Measurements from ENCODE around the gene PKNOX1. TPM values are rescaled to one million over a fixed set of nuclear protein-coding genes. Genes with fewer than 3 reads are reported as not detected.
A peak's percentile ranks its signal among the peaks of the same experiment; 100 is the strongest.

The PKNOX1 gene
- total and polyA plus RNA-seq, 2 donors (not counting 1 experiment from before 2014, with no cell fraction given) = 12.2 to 43.8 TPM

DNA sequence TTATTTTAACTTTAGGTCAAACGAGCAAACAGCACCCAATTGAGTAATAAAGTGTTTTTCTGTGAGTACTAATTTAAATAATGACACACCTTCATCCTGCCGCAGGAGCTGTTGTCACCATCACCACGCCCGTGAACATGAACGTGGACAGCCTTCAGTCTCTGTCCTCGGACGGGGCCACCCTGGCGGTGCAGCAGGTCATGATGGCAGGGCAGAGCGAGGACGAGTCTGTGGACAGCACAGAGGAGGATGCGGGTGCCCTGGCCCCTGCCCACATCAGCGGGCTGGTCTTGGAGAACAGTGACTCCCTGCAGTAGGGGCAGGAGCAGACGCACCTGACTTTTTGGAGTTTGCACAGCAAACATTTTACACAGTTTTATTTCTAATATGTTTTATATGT lies 55.4 kb downstream of the PKNOX1 start:
- H3K4me2 ChIP-seq (ENCODE audit: extremely low read depth, insufficient read depth, low read length) = no peak overlapping the region
- H3K9me3 ChIP-seq (ENCODE audit: control insufficient read depth, insufficient read depth, low read depth, low read length) = no peaks in the 10 kb centered on the region
- H3K27ac ChIP-seq (ENCODE audit: insufficient read depth, low read length) = no peak overlapping the region
- no peak for DNase-seq (ENCODE audit: low read depth in 2 of 2)
- no peak overlapping the region for H2AFZ ChIP-seq (ENCODE audit: low read length)
- peaks cover 11% of the 10 kb centered on the region for H3K36me3 ChIP-seq (ENCODE audit: control insufficient read depth, insufficient read depth, low read length)
- no peaks in the 10 kb centered on the region for H3K4me1 ChIP-seq (ENCODE audit: control insufficient read depth, extremely low read depth, insufficient read depth, low read length)
- TF ChIP-seq, protein P1, sequence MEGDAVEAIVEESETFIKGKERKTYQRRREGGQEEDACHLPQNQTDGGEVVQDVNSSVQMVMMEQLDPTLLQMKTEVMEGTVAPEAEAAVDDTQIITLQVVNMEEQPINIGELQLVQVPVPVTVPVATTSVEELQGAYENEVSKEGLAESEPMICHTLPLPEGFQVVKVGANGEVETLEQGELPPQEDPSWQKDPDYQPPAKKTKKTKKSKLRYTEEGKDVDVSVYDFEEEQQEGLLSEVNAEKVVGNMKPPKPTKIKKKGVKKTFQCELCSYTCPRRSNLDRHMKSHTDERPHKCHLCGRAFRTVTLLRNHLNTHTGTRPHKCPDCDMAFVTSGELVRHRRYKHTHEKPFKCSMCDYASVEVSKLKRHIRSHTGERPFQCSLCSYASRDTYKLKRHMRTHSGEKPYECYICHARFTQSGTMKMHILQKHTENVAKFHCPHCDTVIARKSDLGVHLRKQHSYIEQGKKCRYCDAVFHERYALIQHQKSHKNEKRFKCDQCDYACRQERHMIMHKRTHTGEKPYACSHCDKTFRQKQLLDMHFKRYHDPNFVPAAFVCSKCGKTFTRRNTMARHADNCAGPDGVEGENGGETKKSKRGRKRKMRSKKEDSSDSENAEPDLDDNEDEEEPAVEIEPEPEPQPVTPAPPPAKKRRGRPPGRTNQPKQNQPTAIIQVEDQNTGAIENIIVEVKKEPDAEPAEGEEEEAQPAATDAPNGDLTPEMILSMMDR (conservative IDR thresholded peaks at IDR 0.05 in 1 of 2, IDR thresholded peaks at IDR 0.05 in 1 of 2; ENCODE audit: low read depth in 1 of 2, low read length in 2 of 2) = no peak
- TF ChIP-seq EZH2 (IDR thresholded peaks at IDR 0.05; ENCODE audit: low read length, missing control alignments) = no peak
- H3K27me3 ChIP-seq (ENCODE audit: control insufficient read depth, insufficient read depth, low read length) = no peaks in the 10 kb centered on the region
- no peak overlapping the region for H3K9ac ChIP-seq (ENCODE audit: insufficient read depth, low read length)
- no peak overlapping the region for H3K4me3 ChIP-seq (replicated peaks in 1 of 4; ENCODE audit: control extremely low read depth in 1 of 4, insufficient read depth in 1 of 4, low read depth in 3 of 4, low read length in 4 of 4)
- H4K20me1 ChIP-seq (ENCODE audit: control insufficient read depth, extremely low read depth, insufficient read depth, low read length) = no peaks in the 10 kb centered on the region
- H3K79me2 ChIP-seq (ENCODE audit: control insufficient read depth, insufficient read depth, low read length) = no peaks in the 10 kb centered on the region

DNA sequence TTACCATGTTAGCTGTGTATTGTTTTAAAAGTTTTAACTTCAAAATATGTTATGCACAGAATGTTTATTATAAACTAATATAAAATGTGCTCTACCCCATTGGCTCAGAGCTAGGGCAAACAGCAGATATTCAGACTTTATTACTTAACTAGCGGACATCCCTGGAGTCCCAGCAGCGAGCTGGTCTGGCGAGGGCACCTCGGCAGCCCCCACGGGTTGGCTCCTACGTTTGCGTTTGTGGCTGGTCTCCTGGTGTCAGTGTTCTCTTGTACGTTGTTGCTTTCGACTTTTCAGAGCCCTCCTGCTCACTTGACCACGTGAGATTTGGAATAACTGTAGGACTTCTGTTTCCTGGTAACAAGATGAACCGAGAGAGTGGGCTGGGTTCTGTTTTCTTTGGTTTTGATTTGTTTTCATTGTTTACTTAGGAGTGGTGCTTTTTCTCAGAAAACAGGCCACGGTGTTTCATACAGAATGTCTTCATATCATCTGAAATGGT lies 56.8 kb downstream of the PKNOX1 start:
- DNase-seq (ENCODE audit: low read depth in 2 of 2) = no peak
- H3K4me2 ChIP-seq (ENCODE audit: extremely low read depth, insufficient read depth, low read length) = no peak overlapping the region
- TF ChIP-seq EZH2 (IDR thresholded peaks at IDR 0.05; ENCODE audit: low read length, missing control alignments) = no peak
- TF ChIP-seq, protein P1 (conservative IDR thresholded peaks at IDR 0.05 in 1 of 2, IDR thresholded peaks at IDR 0.05 in 1 of 2; ENCODE audit: low read depth in 1 of 2, low read length in 2 of 2) = no peak

DNA sequence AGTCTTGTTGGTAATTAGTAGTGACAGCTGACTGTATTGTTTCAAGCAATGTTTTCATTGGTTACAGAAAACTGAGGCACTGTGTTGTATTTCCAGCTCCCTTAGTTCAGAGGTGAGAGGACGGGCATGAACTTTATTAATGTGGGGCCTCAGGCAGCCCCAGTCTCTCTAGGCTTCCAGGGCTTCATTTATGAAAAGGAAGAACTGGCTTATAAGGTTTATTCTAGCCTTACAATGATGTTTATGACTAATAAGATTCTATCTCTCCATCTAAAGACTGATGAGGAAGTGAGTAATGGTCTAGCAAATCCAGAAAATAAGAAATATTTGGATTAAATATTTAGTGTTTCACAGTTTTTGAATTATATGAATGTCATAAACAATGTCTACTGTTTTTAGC lies 59.7 kb downstream of the PKNOX1 start:
- no peak overlapping the region for H3K4me3 ChIP-seq (replicated peaks in 1 of 4; ENCODE audit: control extremely low read depth in 1 of 4, insufficient read depth in 1 of 4, low read depth in 3 of 4, low read length in 4 of 4)
- TF ChIP-seq EZH2 (IDR thresholded peaks at IDR 0.05; ENCODE audit: low read length, missing control alignments) = no peak
- TF ChIP-seq, protein P1 (conservative IDR thresholded peaks at IDR 0.05 in 1 of 2, IDR thresholded peaks at IDR 0.05 in 1 of 2; ENCODE audit: low read depth in 1 of 2, low read length in 2 of 2) = no peak
- no peaks in the 10 kb centered on the region for H3K27me3 ChIP-seq (ENCODE audit: control insufficient read depth, insufficient read depth, low read length)
- H3K36me3 ChIP-seq (ENCODE audit: control insufficient read depth, insufficient read depth, low read length) = peaks cover 2% of the 10 kb centered on the region
- H2AFZ ChIP-seq (ENCODE audit: low read length) = no peak overlapping the region
- no peaks in the 10 kb centered on the region for H3K4me1 ChIP-seq (ENCODE audit: control insufficient read depth, extremely low read depth, insufficient read depth, low read length)
- peak in 1 of 2 donors; percentile 16 for DNase-seq (ENCODE audit: low read depth in 2 of 2)
- no peak overlapping the region for H3K4me2 ChIP-seq (ENCODE audit: extremely low read depth, insufficient read depth, low read length)
- H3K79me2 ChIP-seq (ENCODE audit: control insufficient read depth, insufficient read depth, low read length) = no peaks in the 10 kb centered on the region
- no peak overlapping the region for H3K27ac ChIP-seq (ENCODE audit: insufficient read depth, low read length)
- no peak overlapping the region for H3K9ac ChIP-seq (ENCODE audit: insufficient read depth, low read length)
- no peaks in the 10 kb centered on the region for H4K20me1 ChIP-seq (ENCODE audit: control insufficient read depth, extremely low read depth, insufficient read depth, low read length)
- H3K9me3 ChIP-seq (ENCODE audit: control insufficient read depth, insufficient read depth, low read depth, low read length) = no peaks in the 10 kb centered on the region

More for the DNA sequence above, 56.8 kb downstream of the PKNOX1 start:
- Histone ChIP-seq H3K9me3 (ENCODE audit: control insufficient read depth, insufficient read depth, low read depth, low read length) (no peaks in the 10 kb centered on the region), H3K4me1 (ENCODE audit: control insufficient read depth, extremely low read depth, insufficient read depth, low read length) (no peaks in the 10 kb centered on the region), H3K27me3 (ENCODE audit: control insufficient read depth, insufficient read depth, low read length) (no peaks in the 10 kb centered on the region), H3K36me3 (ENCODE audit: control insufficient read depth, insufficient read depth, low read length) (peaks cover 11% of the 10 kb centered on the region), H3K9ac (ENCODE audit: insufficient read depth, low read length) (no peak overlapping the region), H3K79me2 (ENCODE audit: control insufficient read depth, insufficient read depth, low read length) (no peaks in the 10 kb centered on the region), H3K27ac (ENCODE audit: insufficient read depth, low read length) (no peak overlapping the region), H3K4me3 (replicated peaks in 1 of 4; ENCODE audit: control extremely low read depth in 1 of 4, insufficient read depth in 1 of 4, low read depth in 3 of 4, low read length in 4 of 4) (no peak overlapping the region), H2AFZ (ENCODE audit: low read length) (no peak overlapping the region), H4K20me1 (ENCODE audit: control insufficient read depth, extremely low read depth, insufficient read depth, low read length) (no peaks in the 10 kb centered on the region)
